HL-60 (cell line): ENCODE results near the gene TAS2R43.
"Not testable (repeated sequence)": the region's sequence is repeated elsewhere in the genome, so short reads cannot be mapped to it uniquely, and the experiment has no call there.

Experiments
- DNase-seq, 2 experiments: peaks; one replicate each; pipeline ENCODE4 v3.0.0-alpha.2; 2010 to 2020; ENCODE audit warnings: low read depth in 1 of 2, low spot score in 1 of 2
- H3K27ac ChIP-seq: fragments of 250-450 bp; sonication (Bioruptor Pico); replicated peaks from 2 replicates; pipeline ENCODE4 v1.5.1; 2020; ENCODE audit warnings: mild to moderate bottlenecking, moderate library complexity
- H3K27me3 ChIP-seq: fragments of 250-450 bp; sonication (Bioruptor Pico); 2 replicates; pipeline ENCODE4 v1.5.1; 2021; ENCODE audit warnings: mild to moderate bottlenecking, moderate library complexity; ENCODE audit not compliant: insufficient read depth, poor library complexity, severe bottlenecking
- H3K4me3 ChIP-seq: replicated peaks from 2 replicates; pipeline ENCODE4 v1.5.1; 2011; ENCODE audit warnings: mild to moderate bottlenecking, control low read depth, low read length; ENCODE audit not compliant: insufficient read depth
- TF ChIP-seq, protein P1 (sequence below): IDR thresholded peaks from 2 replicates; pipeline ENCODE4 v1.6.1; 2012; ENCODE audit warnings: low read depth; ENCODE audit not compliant: insufficient replicate concordance

TAS2R43 gene

DNA sequence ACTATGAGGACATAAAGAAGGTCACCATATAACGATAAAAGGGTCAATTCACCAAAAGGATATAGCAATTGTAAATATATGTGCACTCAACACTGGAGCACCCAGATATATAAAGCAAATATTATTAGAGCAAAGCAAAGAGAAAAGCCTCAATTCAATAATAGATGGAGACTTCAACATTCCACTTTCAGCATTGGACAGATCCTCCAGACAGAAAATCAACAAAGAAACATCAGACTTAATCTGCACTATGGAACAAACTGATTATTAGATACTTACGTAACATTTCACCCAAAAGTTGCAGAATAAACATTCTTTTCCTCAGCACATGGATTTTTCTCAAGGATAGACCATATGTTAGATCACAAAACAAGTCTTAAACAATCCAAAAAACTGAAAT, 50.7 kb downstream of the TAS2R43 start:
- not testable (repeated sequence) for H3K27ac ChIP-seq, H3K27me3 ChIP-seq, DNase-seq, H3K4me3 ChIP-seq
- TF ChIP-seq, protein P1, sequence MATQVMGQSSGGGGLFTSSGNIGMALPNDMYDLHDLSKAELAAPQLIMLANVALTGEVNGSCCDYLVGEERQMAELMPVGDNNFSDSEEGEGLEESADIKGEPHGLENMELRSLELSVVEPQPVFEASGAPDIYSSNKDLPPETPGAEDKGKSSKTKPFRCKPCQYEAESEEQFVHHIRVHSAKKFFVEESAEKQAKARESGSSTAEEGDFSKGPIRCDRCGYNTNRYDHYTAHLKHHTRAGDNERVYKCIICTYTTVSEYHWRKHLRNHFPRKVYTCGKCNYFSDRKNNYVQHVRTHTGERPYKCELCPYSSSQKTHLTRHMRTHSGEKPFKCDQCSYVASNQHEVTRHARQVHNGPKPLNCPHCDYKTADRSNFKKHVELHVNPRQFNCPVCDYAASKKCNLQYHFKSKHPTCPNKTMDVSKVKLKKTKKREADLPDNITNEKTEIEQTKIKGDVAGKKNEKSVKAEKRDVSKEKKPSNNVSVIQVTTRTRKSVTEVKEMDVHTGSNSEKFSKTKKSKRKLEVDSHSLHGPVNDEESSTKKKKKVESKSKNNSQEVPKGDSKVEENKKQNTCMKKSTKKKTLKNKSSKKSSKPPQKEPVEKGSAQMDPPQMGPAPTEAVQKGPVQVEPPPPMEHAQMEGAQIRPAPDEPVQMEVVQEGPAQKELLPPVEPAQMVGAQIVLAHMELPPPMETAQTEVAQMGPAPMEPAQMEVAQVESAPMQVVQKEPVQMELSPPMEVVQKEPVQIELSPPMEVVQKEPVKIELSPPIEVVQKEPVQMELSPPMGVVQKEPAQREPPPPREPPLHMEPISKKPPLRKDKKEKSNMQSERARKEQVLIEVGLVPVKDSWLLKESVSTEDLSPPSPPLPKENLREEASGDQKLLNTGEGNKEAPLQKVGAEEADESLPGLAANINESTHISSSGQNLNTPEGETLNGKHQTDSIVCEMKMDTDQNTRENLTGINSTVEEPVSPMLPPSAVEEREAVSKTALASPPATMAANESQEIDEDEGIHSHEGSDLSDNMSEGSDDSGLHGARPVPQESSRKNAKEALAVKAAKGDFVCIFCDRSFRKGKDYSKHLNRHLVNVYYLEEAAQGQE: peak; percentile 69
